ENCODE results near the gene HAUS1. TPM values are rescaled to one million over a fixed set of nuclear protein-coding genes. Genes with fewer than 3 reads are reported as not detected.
A peak's percentile ranks its signal among the peaks of the same experiment; 100 is the strongest.
"Not testable (repeated sequence)": the region's sequence is repeated elsewhere in the genome, so short reads cannot be mapped to it uniquely, and the experiment has no call there.

HAUS1 gene
- total and polyA plus RNA-seq, 2 experiments from 2014 or later, result 163 to 216 TPM

DNA sequence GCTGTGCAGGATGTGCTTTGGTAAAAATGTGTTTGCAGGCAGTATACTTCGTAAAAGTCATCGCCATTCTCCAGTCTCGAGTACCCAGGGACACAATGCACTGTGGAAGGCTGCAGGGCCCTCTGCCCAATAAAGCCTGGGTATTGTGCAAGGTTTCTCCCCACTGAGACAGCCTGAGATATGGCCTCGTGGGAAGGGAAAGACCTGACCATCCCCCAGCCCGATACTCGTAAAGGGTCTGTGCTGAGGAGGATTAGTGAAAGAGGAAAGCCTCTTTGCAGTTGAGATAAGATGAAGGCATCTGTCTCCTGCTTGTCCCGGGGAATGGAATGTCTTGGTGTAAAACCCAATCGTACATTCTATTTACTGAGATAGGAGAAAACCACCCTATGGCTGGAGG is 15.7 kb upstream of the HAUS1 start:
- H3K36me3 Mint-ChIP-seq (ENCODE audit: low read depth), result peaks cover 100% of the 10 kb centered on the region
- H3K4me1 ChIP-seq (ENCODE audit: insufficient read depth); H2AFZ ChIP-seq; H3K4me1 Mint-ChIP-seq; H3K9me2 ChIP-seq (ENCODE audit: insufficient read depth); ATAC-seq; H3K4me3 Mint-ChIP-seq; H3K27me3 Mint-ChIP-seq (ENCODE audit: insufficient read depth, low read depth, poor library complexity); H3K9me3 Mint-ChIP-seq; DNase-seq (ENCODE audit: low spot score); H3K27me3 ChIP-seq (ENCODE audit: insufficient read depth); H3K27ac Mint-ChIP-seq; H3K4me3 ChIP-seq; H3K27ac ChIP-seq (ENCODE audit: low read depth); H3K4me2 ChIP-seq: not testable (repeated sequence)
- H3K79me2 ChIP-seq (replicated peaks; ENCODE audit: insufficient read depth), result peaks cover 38% of the 10 kb centered on the region
- peaks cover 15% of the 10 kb centered on the region for H4K20me1 ChIP-seq (replicated peaks; ENCODE audit: insufficient read depth)
- peaks cover 15% of the 10 kb centered on the region; the same call in 1 of the 2 replicates for H3F3A ChIP-seq (replicated peaks; ENCODE audit: low read depth)
- peaks cover 98% of the 10 kb centered on the region for H3K36me3 ChIP-seq (ENCODE audit: insufficient read depth)

DNA sequence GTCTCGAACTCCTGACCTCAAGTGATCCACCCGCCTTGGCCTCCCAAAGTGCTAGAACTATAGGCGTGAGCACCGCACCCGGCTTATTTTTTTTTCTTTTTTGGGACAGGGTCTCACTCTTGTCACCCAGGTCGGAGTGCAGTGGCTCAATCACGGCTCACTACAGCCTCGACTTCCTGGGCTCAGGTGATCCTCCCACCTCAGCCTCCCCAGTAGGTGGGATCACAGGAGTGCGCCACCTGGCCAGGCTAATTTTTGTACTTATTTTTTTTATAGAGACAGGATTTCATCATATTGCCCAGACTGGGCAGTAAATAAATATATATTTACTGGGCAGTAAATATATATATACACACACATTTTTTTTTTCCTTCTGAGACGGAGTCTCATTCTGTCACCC is 8.7 kb upstream of the HAUS1 start:
- peak overlapping the region; percentile 68; the same call in 1 of the 2 replicates for H3K27ac ChIP-seq (ENCODE audit: low read depth)
- Mint-ChIP-seq H3K4me1 (peaks cover 16% of the 10 kb centered on the region; the same call in 2 of the 3 replicates), H3K36me3 (ENCODE audit: low read depth) (peaks cover 59% of the 10 kb centered on the region), H3K4me3 (no peak overlapping the region), H3K27me3 (ENCODE audit: insufficient read depth, low read depth, poor library complexity) (peaks cover 9% of the 10 kb centered on the region), H3K27ac (no peak overlapping the region), H3K9me3 (no peaks in the 10 kb centered on the region; the same call in 2 of the 3 replicates)
- peaks cover 10% of the 10 kb centered on the region for H3K4me1 ChIP-seq (ENCODE audit: insufficient read depth)
- H3K27me3 ChIP-seq (ENCODE audit: insufficient read depth), result no peaks in the 10 kb centered on the region
- no peaks in the 10 kb centered on the region for H3K9me2 ChIP-seq (ENCODE audit: insufficient read depth)
- ATAC-seq (no peak), DNase-seq (ENCODE audit: low spot score) (no peak)
- peak overlapping the region; percentile 85; the same call in 1 of the 2 replicates for H3K4me2 ChIP-seq
- peaks cover 37% of the 10 kb centered on the region; the same call in 1 of the 2 replicates for H4K20me1 ChIP-seq (replicated peaks; ENCODE audit: insufficient read depth)
- peaks cover 74% of the 10 kb centered on the region for H3K79me2 ChIP-seq (replicated peaks; ENCODE audit: insufficient read depth)
- 0 out of 2 replicates have a peak, but pooled peaks cover 4% of the 10 kb centered on the region for H3F3A ChIP-seq (replicated peaks; ENCODE audit: low read depth)
- H2AFZ ChIP-seq, result no peak overlapping the region
- no peak overlapping the region for H3K4me3 ChIP-seq
- peaks cover 43% of the 10 kb centered on the region for H3K36me3 ChIP-seq (ENCODE audit: insufficient read depth)
- TF ChIP-seq, protein P1, sequence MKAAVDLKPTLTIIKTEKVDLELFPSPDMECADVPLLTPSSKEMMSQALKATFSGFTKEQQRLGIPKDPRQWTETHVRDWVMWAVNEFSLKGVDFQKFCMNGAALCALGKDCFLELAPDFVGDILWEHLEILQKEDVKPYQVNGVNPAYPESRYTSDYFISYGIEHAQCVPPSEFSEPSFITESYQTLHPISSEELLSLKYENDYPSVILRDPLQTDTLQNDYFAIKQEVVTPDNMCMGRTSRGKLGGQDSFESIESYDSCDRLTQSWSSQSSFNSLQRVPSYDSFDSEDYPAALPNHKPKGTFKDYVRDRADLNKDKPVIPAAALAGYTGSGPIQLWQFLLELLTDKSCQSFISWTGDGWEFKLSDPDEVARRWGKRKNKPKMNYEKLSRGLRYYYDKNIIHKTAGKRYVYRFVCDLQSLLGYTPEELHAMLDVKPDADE (IDR thresholded peaks at IDR 0.05), result no peak
- TF ChIP-seq, protein P2, sequence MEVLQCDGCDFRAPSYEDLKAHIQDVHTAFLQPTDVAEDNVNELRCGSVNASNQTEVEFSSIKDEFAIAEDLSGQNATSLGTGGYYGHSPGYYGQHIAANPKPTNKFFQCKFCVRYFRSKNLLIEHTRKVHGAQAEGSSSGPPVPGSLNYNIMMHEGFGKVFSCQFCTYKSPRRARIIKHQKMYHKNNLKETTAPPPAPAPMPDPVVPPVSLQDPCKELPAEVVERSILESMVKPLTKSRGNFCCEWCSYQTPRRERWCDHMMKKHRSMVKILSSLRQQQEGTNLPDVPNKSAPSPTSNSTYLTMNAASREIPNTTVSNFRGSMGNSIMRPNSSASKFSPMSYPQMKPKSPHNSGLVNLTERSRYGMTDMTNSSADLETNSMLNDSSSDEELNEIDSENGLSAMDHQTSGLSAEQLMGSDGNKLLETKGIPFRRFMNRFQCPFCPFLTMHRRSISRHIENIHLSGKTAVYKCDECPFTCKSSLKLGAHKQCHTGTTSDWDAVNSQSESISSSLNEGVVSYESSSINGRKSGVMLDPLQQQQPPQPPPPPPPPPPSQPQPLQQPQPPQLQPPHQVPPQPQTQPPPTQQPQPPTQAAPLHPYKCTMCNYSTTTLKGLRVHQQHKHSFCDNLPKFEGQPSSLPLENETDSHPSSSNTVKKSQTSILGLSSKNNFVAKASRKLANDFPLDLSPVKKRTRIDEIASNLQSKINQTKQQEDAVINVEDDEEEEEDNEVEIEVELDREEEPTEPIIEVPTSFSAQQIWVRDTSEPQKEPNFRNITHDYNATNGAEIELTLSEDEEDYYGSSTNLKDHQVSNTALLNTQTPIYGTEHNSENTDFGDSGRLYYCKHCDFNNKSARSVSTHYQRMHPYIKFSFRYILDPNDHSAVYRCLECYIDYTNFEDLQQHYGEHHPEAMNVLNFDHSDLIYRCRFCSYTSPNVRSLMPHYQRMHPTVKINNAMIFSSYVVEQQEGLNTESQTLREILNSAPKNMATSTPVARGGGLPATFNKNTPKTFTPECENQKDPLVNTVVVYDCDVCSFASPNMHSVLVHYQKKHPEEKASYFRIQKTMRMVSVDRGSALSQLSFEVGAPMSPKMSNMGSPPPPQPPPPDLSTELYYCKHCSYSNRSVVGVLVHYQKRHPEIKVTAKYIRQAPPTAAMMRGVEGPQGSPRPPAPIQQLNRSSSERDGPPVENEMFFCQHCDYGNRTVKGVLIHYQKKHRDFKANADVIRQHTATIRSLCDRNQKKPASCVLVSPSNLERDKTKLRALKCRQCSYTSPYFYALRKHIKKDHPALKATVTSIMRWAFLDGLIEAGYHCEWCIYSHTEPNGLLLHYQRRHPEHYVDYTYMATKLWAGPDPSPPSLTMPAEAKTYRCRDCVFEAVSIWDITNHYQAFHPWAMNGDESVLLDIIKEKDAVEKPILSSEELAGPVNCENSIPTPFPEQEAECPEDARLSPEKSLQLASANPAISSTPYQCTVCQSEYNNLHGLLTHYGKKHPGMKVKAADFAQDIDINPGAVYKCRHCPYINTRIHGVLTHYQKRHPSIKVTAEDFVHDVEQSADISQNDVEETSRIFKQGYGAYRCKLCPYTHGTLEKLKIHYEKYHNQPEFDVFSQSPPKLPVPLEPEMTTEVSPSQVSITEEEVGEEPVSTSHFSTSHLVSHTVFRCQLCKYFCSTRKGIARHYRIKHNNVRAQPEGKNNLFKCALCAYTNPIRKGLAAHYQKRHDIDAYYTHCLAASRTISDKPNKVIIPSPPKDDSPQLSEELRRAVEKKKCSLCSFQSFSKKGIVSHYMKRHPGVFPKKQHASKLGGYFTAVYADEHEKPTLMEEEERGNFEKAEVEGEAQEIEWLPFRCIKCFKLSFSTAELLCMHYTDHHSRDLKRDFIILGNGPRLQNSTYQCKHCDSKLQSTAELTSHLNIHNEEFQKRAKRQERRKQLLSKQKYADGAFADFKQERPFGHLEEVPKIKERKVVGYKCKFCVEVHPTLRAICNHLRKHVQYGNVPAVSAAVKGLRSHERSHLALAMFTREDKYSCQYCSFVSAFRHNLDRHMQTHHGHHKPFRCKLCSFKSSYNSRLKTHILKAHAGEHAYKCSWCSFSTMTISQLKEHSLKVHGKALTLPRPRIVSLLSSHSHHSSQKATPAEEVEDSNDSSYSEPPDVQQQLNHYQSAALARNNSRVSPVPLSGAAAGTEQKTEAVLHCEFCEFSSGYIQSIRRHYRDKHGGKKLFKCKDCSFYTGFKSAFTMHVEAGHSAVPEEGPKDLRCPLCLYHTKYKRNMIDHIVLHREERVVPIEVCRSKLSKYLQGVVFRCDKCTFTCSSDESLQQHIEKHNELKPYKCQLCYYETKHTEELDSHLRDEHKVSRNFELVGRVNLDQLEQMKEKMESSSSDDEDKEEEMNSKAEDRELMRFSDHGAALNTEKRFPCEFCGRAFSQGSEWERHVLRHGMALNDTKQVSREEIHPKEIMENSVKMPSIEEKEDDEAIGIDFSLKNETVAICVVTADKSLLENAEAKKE (CRISPR knock-in tag; IDR thresholded peaks at IDR 0.05), result no peak
- TF ChIP-seq STAT1 (IDR thresholded peaks at IDR 0.05; ENCODE audit: unreplicated experiment), result no peak
- TF ChIP-seq, protein P3, sequence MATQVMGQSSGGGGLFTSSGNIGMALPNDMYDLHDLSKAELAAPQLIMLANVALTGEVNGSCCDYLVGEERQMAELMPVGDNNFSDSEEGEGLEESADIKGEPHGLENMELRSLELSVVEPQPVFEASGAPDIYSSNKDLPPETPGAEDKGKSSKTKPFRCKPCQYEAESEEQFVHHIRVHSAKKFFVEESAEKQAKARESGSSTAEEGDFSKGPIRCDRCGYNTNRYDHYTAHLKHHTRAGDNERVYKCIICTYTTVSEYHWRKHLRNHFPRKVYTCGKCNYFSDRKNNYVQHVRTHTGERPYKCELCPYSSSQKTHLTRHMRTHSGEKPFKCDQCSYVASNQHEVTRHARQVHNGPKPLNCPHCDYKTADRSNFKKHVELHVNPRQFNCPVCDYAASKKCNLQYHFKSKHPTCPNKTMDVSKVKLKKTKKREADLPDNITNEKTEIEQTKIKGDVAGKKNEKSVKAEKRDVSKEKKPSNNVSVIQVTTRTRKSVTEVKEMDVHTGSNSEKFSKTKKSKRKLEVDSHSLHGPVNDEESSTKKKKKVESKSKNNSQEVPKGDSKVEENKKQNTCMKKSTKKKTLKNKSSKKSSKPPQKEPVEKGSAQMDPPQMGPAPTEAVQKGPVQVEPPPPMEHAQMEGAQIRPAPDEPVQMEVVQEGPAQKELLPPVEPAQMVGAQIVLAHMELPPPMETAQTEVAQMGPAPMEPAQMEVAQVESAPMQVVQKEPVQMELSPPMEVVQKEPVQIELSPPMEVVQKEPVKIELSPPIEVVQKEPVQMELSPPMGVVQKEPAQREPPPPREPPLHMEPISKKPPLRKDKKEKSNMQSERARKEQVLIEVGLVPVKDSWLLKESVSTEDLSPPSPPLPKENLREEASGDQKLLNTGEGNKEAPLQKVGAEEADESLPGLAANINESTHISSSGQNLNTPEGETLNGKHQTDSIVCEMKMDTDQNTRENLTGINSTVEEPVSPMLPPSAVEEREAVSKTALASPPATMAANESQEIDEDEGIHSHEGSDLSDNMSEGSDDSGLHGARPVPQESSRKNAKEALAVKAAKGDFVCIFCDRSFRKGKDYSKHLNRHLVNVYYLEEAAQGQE (IDR thresholded peaks at IDR 0.05; ENCODE audit: unreplicated experiment), result no peak
- no peak for TF ChIP-seq NANOG (IDR thresholded peaks at IDR 0.05; ENCODE audit: borderline replicate concordance)
- no peak for TF ChIP-seq EZH2phosphoT487 (IDR thresholded peaks at IDR 0.05; ENCODE audit: unreplicated experiment)
- TF ChIP-seq ZNF331 (CRISPR knock-in tag; IDR thresholded peaks at IDR 0.05; ENCODE audit: low read depth), result no peak
- TF ChIP-seq CREB1 (CRISPR knock-in tag; IDR thresholded peaks at IDR 0.05; ENCODE audit: low read depth), result no peak
- no peak for TF ChIP-seq POLR2AphosphoS5 (IDR thresholded peaks at IDR 0.05; ENCODE audit: low read depth)
- no peak for TF ChIP-seq ZNF114 (CRISPR knock-in tag; IDR thresholded peaks at IDR 0.05)
- no peak for TF ChIP-seq EZH2 (IDR thresholded peaks at IDR 0.05; ENCODE audit: low read depth, unreplicated experiment)

All from GM23338 (cell line).